Measurements from ENCODE around the gene CXCR1. TPM values are rescaled to one million over a fixed set of nuclear protein-coding genes. Genes with fewer than 3 reads are reported as not detected.
"Not testable (repeated sequence)": the region's sequence is repeated elsewhere in the genome, so short reads cannot be mapped to it uniquely, and the experiment has no call there.

CXCR1 gene
- under 1 TPM in 2 of 4 donors, not detected in 2; 0.06 to 0.07 TPM for polyA plus RNA-seq (ENCODE audit: insufficient read length in 4 of 4)

- DNase-seq (ENCODE audit: low read depth in 4 of 4, low spot score in 2 of 4) = no peak
Measured at GRCh38 chr2:218166791-218167190, at the start of gene CXCR1. CXCR1 (minus strand) TSS chr2:218166962; CDS start chr2:218165211, 1,751 bp downstream.

GRCh38 chr2:218216336-218216673 lies 49.5 kb upstream of the CXCR1 start:
- DNase-seq (ENCODE audit: low read depth in 4 of 4, low spot score in 2 of 4) = no peak

GRCh38 chr2:218214116-218214515 lies 47.4 kb upstream of the CXCR1 start:
- DNase-seq (ENCODE audit: low read depth in 4 of 4, low spot score in 2 of 4) = no peak

DNA sequence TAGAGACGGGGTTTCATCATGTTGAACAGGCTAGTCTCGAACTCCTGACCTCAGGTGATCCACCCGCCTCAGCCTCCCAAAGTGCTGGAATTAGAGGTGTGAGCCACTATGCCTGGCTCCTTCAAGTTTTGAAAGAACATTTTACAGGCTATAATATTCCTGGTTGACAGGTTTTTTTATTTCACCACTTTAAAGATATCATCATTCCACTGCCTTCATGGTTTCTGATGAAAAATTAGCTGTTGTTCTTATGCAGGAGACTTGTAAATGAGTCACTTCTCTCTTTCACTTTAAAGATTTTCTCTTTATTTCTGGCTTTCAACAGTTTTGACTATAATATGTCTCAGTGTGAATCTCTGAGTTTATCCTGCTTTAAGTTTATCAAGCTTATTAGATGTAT lies 42.3 kb upstream of the CXCR1 start:
- no peak for DNase-seq (ENCODE audit: low read depth in 4 of 4, low spot score in 2 of 4)

GRCh38 chr2:218202266-218202665 lies 35.5 kb upstream of the CXCR1 start:
- no peak for DNase-seq (ENCODE audit: low read depth in 4 of 4, low spot score in 2 of 4)

- DNase-seq (ENCODE audit: low read depth in 4 of 4, low spot score in 2 of 4) = no peak
Measured at GRCh38 chr2:218196974-218197373, 30.2 kb upstream of the CXCR1 start.

GRCh38 chr2:218194880-218195279 lies 28.1 kb upstream of the CXCR1 start:
- DNase-seq (ENCODE audit: low read depth in 4 of 4, low spot score in 2 of 4) = no peak

DNA sequence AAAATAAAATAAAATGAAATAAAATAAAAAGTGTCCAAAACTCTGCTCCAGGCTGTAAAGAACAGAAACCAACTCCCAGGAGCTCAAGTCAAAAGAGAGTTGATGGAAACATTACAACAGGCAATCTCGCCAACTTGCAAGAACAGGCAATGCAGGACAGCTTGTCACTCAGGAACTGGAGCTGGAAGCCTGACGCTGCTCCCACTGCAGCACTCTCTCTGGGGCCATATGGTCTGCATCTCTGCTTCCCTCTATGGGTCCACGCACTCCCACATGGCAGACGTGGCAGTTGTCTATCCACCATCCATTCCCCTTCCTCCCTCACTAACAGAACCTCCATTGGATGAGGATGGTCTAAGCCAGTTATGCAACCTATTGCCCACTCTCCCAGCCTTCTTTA lies 26.9 kb upstream of the CXCR1 start:
- no peak for DNase-seq (ENCODE audit: low read depth in 4 of 4, low spot score in 2 of 4)

DNA sequence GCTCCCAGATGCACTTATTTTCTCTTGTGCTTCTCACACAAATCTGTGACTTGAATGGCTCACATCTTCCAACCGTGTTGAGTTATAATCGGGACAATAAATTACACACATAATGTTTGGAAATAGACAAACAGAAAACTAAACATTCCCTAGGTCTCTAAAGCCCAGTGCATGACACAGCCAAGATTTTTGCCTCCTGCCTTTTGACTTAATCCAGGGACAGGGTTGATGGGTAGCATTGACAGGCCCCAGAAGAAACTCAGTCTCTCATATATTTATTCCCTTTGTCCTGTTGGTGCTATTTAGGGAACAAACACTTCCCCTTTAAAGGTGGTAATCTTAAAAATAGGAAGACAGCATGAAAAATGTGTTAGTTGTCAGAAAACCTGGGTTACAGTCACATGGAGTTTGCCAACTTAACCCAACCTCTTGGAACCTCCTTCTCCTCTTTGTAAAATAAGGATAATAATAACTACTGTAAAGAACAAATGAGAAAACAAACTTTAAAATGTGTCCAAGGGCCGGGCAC lies 26.2 kb upstream of the CXCR1 start:
- no peak for DNase-seq (ENCODE audit: low read depth in 4 of 4, low spot score in 2 of 4)

DNA sequence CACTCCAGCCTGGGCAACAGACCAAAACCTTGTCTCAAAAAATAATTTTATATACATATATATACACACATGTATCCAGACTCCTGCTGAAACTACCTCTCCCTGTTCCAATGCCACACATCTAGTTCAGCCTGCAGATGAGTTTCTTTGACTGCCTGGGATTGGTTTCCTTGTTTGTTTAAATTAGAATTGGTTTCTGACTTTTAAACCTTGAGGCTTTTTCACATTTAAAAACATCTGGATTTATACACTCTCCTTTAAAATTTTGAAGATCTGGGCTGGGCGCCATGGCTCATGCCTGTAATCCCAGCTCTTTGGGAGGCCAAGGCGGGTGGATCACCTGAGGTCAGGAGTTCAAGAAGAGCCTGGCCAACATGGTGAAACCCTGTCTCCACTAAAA lies 21.8 kb upstream of the CXCR1 start:
- DNase-seq (ENCODE audit: low read depth in 4 of 4, low spot score in 2 of 4) = no peak

DNA sequence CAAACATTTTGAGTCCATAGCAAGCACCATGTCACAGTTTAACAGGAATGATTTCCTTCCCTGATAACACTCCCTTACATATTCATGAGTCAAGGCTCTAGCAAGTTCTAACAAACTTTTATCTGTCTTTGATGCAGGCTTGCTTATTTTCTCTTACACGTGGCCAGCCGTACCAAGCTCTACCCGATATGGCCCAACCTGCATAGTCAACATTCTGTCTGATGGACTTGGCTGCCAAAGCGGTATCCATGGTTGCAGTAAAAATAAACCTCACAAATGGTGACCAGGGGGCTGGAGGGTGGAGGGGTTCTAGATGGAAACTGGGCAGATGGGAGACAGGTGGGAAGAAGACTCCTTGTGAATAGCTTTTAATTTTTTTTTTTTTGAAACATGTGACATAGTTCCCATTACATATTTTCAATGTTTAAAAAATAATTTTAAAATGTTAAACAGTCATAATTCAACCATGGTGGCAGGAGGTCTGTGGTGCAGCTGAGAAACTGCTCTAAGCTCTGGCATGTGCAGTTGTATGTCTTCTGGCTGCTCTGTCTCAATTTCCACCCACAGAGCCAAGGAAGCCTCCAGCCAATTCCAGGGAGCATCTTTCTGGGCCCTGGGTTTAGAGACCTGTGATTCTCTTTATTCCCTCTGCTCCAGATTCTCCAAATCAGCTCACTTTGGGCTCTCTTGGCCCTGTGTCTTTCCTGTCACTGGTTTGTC lies 20.7 kb upstream of the CXCR1 start:
- no peak for DNase-seq (ENCODE audit: low read depth in 4 of 4, low spot score in 2 of 4)

DNA sequence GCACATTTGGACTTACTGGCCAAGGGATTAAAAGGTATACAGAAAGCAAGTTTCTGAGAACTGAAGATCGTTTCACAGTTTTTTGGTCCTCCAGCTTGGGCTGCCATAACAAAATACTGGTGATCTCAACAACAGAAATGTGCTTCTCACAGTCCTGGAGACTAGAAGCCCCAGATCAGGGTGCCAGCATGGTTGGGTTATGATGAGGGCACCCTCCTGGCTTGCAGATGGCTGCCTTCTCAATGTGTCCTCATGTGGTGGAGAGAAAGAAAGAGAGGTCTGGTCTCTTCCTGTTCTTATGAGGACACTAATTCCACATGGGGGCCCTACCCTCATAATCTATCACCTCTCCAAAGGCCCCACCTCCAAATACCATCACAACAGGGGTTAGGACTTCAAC lies 20.1 kb upstream of the CXCR1 start:
- no peak for DNase-seq (ENCODE audit: low read depth in 4 of 4, low spot score in 2 of 4)

GRCh38 chr2:218186355-218186766 lies 19.6 kb upstream of the CXCR1 start:
- DNase-seq (ENCODE audit: low read depth in 4 of 4, low spot score in 2 of 4) = peak in 3 of 4 donors; percentile 3 to 33 (median 19)

- DNase-seq (ENCODE audit: low read depth in 4 of 4, low spot score in 2 of 4) = no peak
Measured at GRCh38 chr2:218184331-218184730, 17.6 kb upstream of the CXCR1 start.

DNA sequence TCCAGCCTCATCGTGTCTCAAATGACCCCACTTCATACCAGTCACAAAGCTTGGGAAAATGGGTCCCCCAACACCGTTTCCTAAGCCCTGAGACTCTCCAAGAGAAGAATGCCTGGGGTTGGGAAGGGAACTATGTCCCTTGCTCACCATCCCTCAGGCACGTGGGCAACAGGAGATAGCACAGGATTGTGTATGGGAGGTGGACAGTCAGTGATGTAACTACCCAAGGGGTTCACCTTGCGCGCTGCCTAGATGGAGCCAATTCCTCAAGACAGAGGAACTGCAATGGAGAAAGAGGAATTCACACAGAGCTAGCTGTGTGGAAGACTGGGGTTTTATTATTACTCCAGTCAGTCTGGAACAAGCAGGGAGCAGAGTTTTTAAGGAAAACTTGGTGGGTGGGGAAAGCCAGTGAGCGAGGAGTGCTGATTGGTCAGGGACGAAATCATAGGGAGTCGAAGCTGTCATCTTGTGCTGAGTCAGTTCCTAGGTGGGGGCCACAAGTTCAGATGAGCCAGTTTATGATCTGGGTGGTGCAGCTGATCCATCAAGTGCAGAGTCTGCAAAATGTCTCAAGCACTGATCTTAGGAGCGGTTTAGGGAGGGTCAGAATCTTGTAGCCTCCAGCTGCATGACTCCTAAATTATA lies 13.8 kb upstream of the CXCR1 start:
- no peak for DNase-seq (ENCODE audit: low read depth in 4 of 4, low spot score in 2 of 4)

GRCh38 chr2:218179782-218180181 lies 13.0 kb upstream of the CXCR1 start:
- no peak for DNase-seq (ENCODE audit: low read depth in 4 of 4, low spot score in 2 of 4)

- DNase-seq (ENCODE audit: low read depth in 4 of 4, low spot score in 2 of 4) = no peak
Measured at GRCh38 chr2:218172845-218173244, 6.1 kb upstream of the CXCR1 start.

DNA sequence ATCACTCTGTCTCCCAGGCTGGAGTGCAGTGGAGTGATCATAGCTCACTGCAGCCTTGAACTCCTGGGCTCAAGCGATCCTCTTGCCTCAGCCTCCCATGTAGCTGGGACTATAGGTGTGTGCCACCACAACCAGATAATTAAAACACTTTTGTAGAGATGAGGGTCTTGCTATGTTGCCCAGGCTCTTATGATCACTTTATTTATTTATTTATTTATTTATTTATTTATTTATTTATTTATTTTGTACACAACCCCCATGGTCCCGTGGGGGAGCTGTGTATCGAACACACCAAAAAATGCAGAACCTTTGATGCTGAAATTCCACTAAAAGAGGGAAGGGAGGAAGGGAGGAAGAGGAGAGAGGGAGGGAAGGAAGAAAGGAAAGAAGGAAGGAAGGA lies 5.0 kb upstream of the CXCR1 start:
- not testable (repeated sequence) for DNase-seq (ENCODE audit: low read depth in 4 of 4, low spot score in 2 of 4)

GRCh38 chr2:218169757-218170546 lies 3.2 kb upstream of the CXCR1 start:
- DNase-seq (ENCODE audit: low read depth in 4 of 4, low spot score in 2 of 4) = no peak

DNA sequence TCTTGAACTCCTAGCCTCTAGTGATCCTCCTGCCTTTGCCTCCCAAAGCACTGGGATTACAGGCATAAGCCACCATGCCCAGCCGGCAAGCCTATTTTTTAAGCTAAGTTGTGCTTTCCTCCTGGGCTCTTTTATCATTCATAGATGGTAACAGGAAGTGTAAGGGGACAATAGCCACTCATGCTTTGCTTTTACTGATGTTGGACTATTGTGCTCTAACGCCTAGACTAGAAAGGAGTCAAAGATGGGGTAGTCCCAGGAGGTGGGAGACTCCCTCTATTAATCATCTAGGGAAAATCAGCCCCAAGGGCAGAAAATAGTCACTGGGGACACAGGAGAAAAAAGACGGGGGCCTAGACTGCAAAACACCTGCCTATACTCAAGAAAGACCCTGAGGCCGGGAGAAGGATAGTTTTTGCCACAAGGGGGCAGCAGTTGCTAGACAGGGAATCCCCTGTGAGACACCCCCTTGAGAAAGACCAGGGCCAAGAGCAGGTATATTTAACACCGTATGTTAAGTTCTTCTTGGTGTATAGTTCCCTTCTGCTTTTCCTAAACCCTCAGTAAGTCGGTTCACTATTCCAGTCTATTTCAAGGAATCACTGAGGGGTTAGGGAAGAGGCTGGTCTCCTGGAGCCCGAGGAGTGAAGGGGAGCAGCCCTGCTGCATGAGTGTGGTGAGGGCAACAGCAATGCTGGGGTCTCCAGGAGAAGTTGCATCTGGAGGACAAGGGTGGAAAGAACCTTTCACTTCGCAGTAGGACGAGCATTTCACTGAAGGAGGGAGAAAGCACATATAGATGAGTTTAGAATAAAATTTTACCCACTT lies 2.1 kb upstream of the CXCR1 start:
- DNase-seq (ENCODE audit: low read depth in 4 of 4, low spot score in 2 of 4) = peak in 3 of 4 donors; percentile 1 to 21 (median 8)

All from left renal cortex interstitium (tissue), 4 donors.